Liver (tissue), 9 donors: Measurements from ENCODE around the gene KRT36. TPM values are rescaled to one million over a fixed set of nuclear protein-coding genes. Genes with fewer than 3 reads are reported as not detected.

ENCODE experiments used
- DNase-seq: peaks from one replicate; pipeline ENCODE4 v3.0.0-alpha.2; 2017; ENCODE audit warnings: low spot score
- H3K27ac ChIP-seq, 2 donors: one replicate each; pipeline ENCODE4 v1.7.0; 2013; ENCODE audit warnings: inconsistent platforms in 2 of 2, low read length in 2 of 2, control low read depth in 1 of 2, low read depth in 1 of 2, mild to moderate bottlenecking in 1 of 2
- H3K27me3 ChIP-seq, 4 donors: one replicate each; pipeline versions ENCODE4 v1.6.1 to v1.7.0; 2013; ENCODE audit warnings: low read length in 3 of 4, inconsistent platforms in 1 of 4, mild to moderate bottlenecking in 1 of 4, moderate library complexity in 1 of 4; ENCODE audit not compliant: control insufficient read depth in 4 of 4, insufficient read depth in 4 of 4
- H3K36me3 ChIP-seq, 4 donors: one replicate each; pipeline versions ENCODE4 v1.6.1 to v1.7.0; 2013; ENCODE audit warnings: low read length in 3 of 4, mild to moderate bottlenecking in 3 of 4, low read depth in 1 of 4, moderate library complexity in 1 of 4; ENCODE audit not compliant: control insufficient read depth in 4 of 4, insufficient read depth in 3 of 4
- H3K4me1 ChIP-seq, 4 donors: one replicate each; pipeline versions ENCODE4 v1.6.1 to v1.7.0; 2013; ENCODE audit warnings: low read length in 3 of 4, mild to moderate bottlenecking in 3 of 4, moderate library complexity in 1 of 4; ENCODE audit not compliant: control insufficient read depth in 4 of 4, insufficient read depth in 4 of 4
- H3K4me3 ChIP-seq, 3 donors: one replicate each; pipeline versions ENCODE4 v1.6.1 to v1.7.0; 2013; ENCODE audit warnings: low read length in 3 of 3, control low read depth in 1 of 3, low read depth in 1 of 3, mild to moderate bottlenecking in 1 of 3
- H3K9ac ChIP-seq, 2 donors: one replicate each; pipeline ENCODE4 v1.7.0; 2013; ENCODE audit warnings: low read length in 2 of 2, mild to moderate bottlenecking in 2 of 2, moderate library complexity in 2 of 2, control low read depth in 1 of 2, low read depth in 1 of 2
- H3K9me3 ChIP-seq, 4 donors: one replicate each; pipeline versions ENCODE4 v1.6.1 to v1.7.0; 2013; ENCODE audit warnings: low read length in 3 of 4; ENCODE audit not compliant: control insufficient read depth in 4 of 4
- CTCF ChIP-seq: fragments of 150-350 bp; IDR thresholded peaks from 2 replicates; pipeline ENCODE4 v1.5.1; 2017; ENCODE audit warnings: improper control_type of control experiment, low read depth, low read length; ENCODE audit not compliant: missing input control
- EGR1 ChIP-seq, 2 donors: IDR thresholded peaks; 2 replicates each; pipeline ENCODE4 v1.6.1; 2016 to 2018; ENCODE audit warnings: antibody characterized with exemption in 2 of 2, low read depth in 2 of 2
- FOXA1 ChIP-seq: IDR thresholded peaks from 2 replicates; pipeline ENCODE4 v1.6.1; 2016; ENCODE audit warnings: antibody characterized with exemption
- FOXA2 ChIP-seq: IDR thresholded peaks from 2 replicates; pipeline ENCODE4 v1.6.1; 2016; ENCODE audit warnings: antibody characterized with exemption
- GABPA ChIP-seq, 2 donors: IDR thresholded peaks in 1 of 2; conservative IDR thresholded peaks in 1 of 2; 2 replicates each; pipeline ENCODE4 v1.6.1; 2016; ENCODE audit warnings: antibody characterized with exemption in 2 of 2, mild to moderate bottlenecking in 1 of 2, moderate library complexity in 1 of 2
- HNF4A ChIP-seq, 2 donors: conservative IDR thresholded peaks; 2 replicates each; pipeline ENCODE4 v1.6.1; 2016; ENCODE audit warnings: antibody characterized with exemption in 2 of 2, mild to moderate bottlenecking in 2 of 2
- JUND ChIP-seq, 2 donors: IDR thresholded peaks; 2 replicates each; pipeline ENCODE4 v1.6.1; 2016; ENCODE audit warnings: antibody characterized with exemption in 2 of 2
- MAX ChIP-seq: IDR thresholded peaks from 2 replicates; pipeline ENCODE4 v1.6.1; 2016; ENCODE audit warnings: antibody characterized with exemption
- NR2F2 ChIP-seq: IDR thresholded peaks from 2 replicates; pipeline ENCODE4 v1.6.1; 2016; ENCODE audit warnings: antibody characterized with exemption
- RAD21 ChIP-seq, 2 donors: IDR thresholded peaks; 2 replicates each; pipeline ENCODE4 v1.6.1; 2016; ENCODE audit warnings: antibody characterized with exemption in 2 of 2, mild to moderate bottlenecking in 2 of 2
- REST ChIP-seq: IDR thresholded peaks from 2 replicates; pipeline ENCODE4 v1.6.1; 2016; ENCODE audit warnings: antibody characterized with exemption, mild to moderate bottlenecking
- RXRA ChIP-seq, 2 donors: IDR thresholded peaks; 2 replicates each; pipeline ENCODE4 v1.6.1; 2017 to 2018; ENCODE audit warnings: antibody characterized with exemption in 2 of 2, mild to moderate bottlenecking in 1 of 2
- SP1 ChIP-seq: IDR thresholded peaks from 2 replicates; pipeline ENCODE4 v1.6.1; 2018; ENCODE audit warnings: antibody characterized with exemption, mild to moderate bottlenecking
- YY1 ChIP-seq: IDR thresholded peaks from 2 replicates; pipeline ENCODE4 v1.6.1; 2016; ENCODE audit warnings: antibody characterized with exemption, mild to moderate bottlenecking
- ZBTB33 ChIP-seq: IDR thresholded peaks from 2 replicates; pipeline ENCODE4 v1.6.1; 2016; ENCODE audit warnings: antibody characterized with exemption
- WGBS: extraction: QIAGEN DNeasy Blood & Tissue Kit; methylation state at CpG from one replicate; pipeline ENCODE4 v1.1.7; 2013; 5-methylcytosine and 5-hydroxymethylcytosine counted together
- polyA plus RNA-seq, 2 donors: library from polyadenylated mRNA; stranded (reverse) in 1 of 2; unstranded in 1 of 2; fragments of 200-250 nt in 1 of 2; fragments of >200 nt in 1 of 2; fragmentation: Nextera tagmentation in 1 of 2; extraction: Ambion mirVana in 1 of 2; gene quantifications; one replicate each; pipeline versions ENCODE4 v1.2.1 to v1.2.3, GENCODE V29; 2013 to 2015
- total RNA-seq, 2 donors: library from RNA; depleted of rRNA; stranded (reverse); fragments of >200 nt; gene quantifications; one replicate each; pipeline ENCODE4 v1.2.3, GENCODE V29; 2014
- donor health status: healthy.
- donor health status: healthy.
- donor health status: healthy.
- donor health status: healthy.
- donor health status: healthy.

KRT36 gene
- total and polyA plus RNA-seq, 4 donors, result 0.05 TPM; not detected in 3

GRCh38 chr17:41476866-41477815, 12.6 kb downstream of the KRT36 start (continued):
- no peak for TF ChIP-seq ZBTB33
- TF ChIP-seq JUND (IDR thresholded peaks at IDR 0.05), result no peak
- TF ChIP-seq HNF4A (conservative IDR thresholded peaks at IDR 0.05), result no peak

GRCh38 chr17:41475421-41475820, 14.3 kb downstream of the KRT36 start:
- H3K27ac ChIP-seq, result no peak overlapping the region
- no peaks in the 10 kb centered on the region for H3K36me3 ChIP-seq
- TF ChIP-seq MAX (no peak), NR2F2 (no peak), HNF4A (conservative IDR thresholded peaks at IDR 0.05) (no peak), FOXA1 (no peak), SP1 (no peak), FOXA2 (no peak), EGR1 (IDR thresholded peaks at IDR 0.05; ENCODE audit: low read depth in 2 of 2) (no peak), RAD21 (IDR thresholded peaks at IDR 0.05) (no peak), YY1 (no peak), RXRA (IDR thresholded peaks at IDR 0.05) (no peak), ZBTB33 (no peak), GABPA (IDR thresholded peaks at IDR 0.05 in 1 of 2, conservative IDR thresholded peaks at IDR 0.05 in 1 of 2) (no peak), CTCF (no peak), REST (no peak)
- H3K9me3 ChIP-seq, result peaks cover 0 to 4% (median 0%) of the 10 kb centered on the region in 4 donors
- no peak overlapping the region for H3K9ac ChIP-seq
- no peaks in the 10 kb centered on the region for H3K27me3 ChIP-seq
- WGBS, result 95% methylated on average over 4 of the region's 4 CpGs
- DNase-seq, result no peak
- H3K4me3 ChIP-seq, result no peak overlapping the region
- no peaks in the 10 kb centered on the region for H3K4me1 ChIP-seq
